GM18507 (cell line): ENCODE measurements around the gene RILPL1.
A peak's percentile ranks its signal among the peaks of the same experiment; 100 is the strongest.
"Not testable (repeated sequence)": the region's sequence is repeated elsewhere in the genome, so short reads cannot be mapped to it uniquely, and the experiment has no call there.

ENCODE experiments used
- DNase-seq: peaks from one replicate; pipeline ENCODE4 v3.0.0; 2011; ENCODE audit warnings: low read depth; ENCODE audit not compliant: insufficient read length; ENCODE audit errors: extremely low spot score
- FAIRE-seq: peaks from 2 replicates; lab custom pipeline; 2011; peaks lifted over from hg19 to GRCh38; lab: Jason Lieb, UNC

Gene RILPL1

GRCh38 chr12:123532808-123533649, 490 bp downstream of the RILPL1 start:
- FAIRE-seq (no peak), DNase-seq (no peak)

GRCh38 chr12:123532019-123532418, 1.5 kb downstream of the RILPL1 start:
- DNase-seq (peak; percentile 25), FAIRE-seq (peak; percentile 50)

- DNase-seq (no peak), FAIRE-seq (no peak)
These were observed 2.4 kb downstream of the RILPL1 start for GRCh38 chr12:123531091-123531490.

GRCh38 chr12:123530668-123531067, 2.9 kb downstream of the RILPL1 start:
- no peak for FAIRE-seq
- no peak for DNase-seq

- no peak for FAIRE-seq
These were observed 3.8 kb downstream of the RILPL1 start for GRCh38 chr12:123529686-123530085.

GRCh38 chr12:123528858-123529257, 4.7 kb downstream of the RILPL1 start:
- no peak for FAIRE-seq

More at GRCh38 chr12:123529686-123530085, 3.8 kb downstream of the RILPL1 start:
- DNase-seq: no peak

GRCh38 chr12:123526542-123527080, 6.9 kb downstream of the RILPL1 start:
- FAIRE-seq (no peak), DNase-seq (no peak)

More at GRCh38 chr12:123528858-123529257, 4.7 kb downstream of the RILPL1 start:
- DNase-seq: no peak

GRCh38 chr12:123524378-123524777, 9.1 kb downstream of the RILPL1 start:
- DNase-seq (no peak), FAIRE-seq (no peak)

- no peak for DNase-seq
- FAIRE-seq: no peak
These were observed 10.0 kb downstream of the RILPL1 start for GRCh38 chr12:123523518-123523917.

- DNase-seq: no peak
These were observed 11.4 kb downstream of the RILPL1 start for GRCh38 chr12:123522164-123522563.

GRCh38 chr12:123520567-123521474, 12.7 kb downstream of the RILPL1 start:
- DNase-seq (no peak), FAIRE-seq (no peak)

More at GRCh38 chr12:123522164-123522563, 11.4 kb downstream of the RILPL1 start:
- no peak for FAIRE-seq

GRCh38 chr12:123519141-123520001, 14.1 kb downstream of the RILPL1 start:
- DNase-seq: no peak
- no peak for FAIRE-seq

- FAIRE-seq: no peak
These were observed 17.2 kb downstream of the RILPL1 start for GRCh38 chr12:123516216-123516780.

GRCh38 chr12:123514582-123515221, 18.8 kb downstream of the RILPL1 start:
- not testable (repeated sequence) for DNase-seq, FAIRE-seq

More at GRCh38 chr12:123516216-123516780, 17.2 kb downstream of the RILPL1 start:
- no peak for DNase-seq

GRCh38 chr12:123513805-123514204, 19.7 kb downstream of the RILPL1 start:
- DNase-seq: no peak
- FAIRE-seq: no peak

- FAIRE-seq (no peak), DNase-seq (no peak)
These were observed 20.5 kb downstream of the RILPL1 start for GRCh38 chr12:123512838-123513665.

- FAIRE-seq: no peak
These were observed 26.7 kb downstream of the RILPL1 start for GRCh38 chr12:123506843-123507236.

More at GRCh38 chr12:123506843-123507236, 26.7 kb downstream of the RILPL1 start:
- DNase-seq: no peak
